ENCODE data around the gene JAG2. TPM values are rescaled to one million over a fixed set of nuclear protein-coding genes. Genes with fewer than 3 reads are reported as not detected.

JAG2 gene
- polyA plus RNA-seq, 1 experiment: 0.22 TPM

DNA sequence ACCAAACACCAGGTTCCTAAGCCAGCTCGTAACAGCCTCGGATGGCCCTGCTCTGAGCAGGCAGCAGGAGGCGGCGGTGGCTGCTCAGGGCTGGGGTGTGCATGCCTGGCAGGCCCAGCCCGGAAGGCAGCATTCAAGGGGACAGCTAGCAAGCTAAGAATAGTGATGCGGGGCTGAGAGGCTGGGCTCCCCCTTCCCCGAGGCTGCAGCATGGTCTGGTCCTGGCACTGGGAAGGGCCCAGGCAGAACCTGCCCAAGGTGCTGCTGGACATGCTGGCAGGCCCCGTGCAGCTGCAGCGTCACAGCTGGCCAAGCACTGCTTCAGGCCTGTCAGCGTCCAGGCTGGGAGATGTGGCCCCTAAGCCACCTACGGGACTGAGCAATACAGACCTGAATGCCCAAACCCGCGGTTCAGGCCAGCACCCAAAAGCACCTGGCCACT is 38.9 kb upstream of the JAG2 start:
- no peak overlapping the region for H3K4me3 ChIP-seq (ENCODE audit: low read depth, low read length)
- DNase-seq (ENCODE audit: low read depth, low spot score): no peak
- CTCF ChIA-PET: interaction anchor here (0.7 to 1.5 kb wide), 2 partner anchors 55 to 144 kb away, joined by 3 to 5 read pairs; no protein-coding TSS in a partner anchor
- no peak overlapping the region for H3K27ac ChIP-seq (ENCODE audit: low read depth, low read length)
- TF ChIP-seq, protein P1, sequence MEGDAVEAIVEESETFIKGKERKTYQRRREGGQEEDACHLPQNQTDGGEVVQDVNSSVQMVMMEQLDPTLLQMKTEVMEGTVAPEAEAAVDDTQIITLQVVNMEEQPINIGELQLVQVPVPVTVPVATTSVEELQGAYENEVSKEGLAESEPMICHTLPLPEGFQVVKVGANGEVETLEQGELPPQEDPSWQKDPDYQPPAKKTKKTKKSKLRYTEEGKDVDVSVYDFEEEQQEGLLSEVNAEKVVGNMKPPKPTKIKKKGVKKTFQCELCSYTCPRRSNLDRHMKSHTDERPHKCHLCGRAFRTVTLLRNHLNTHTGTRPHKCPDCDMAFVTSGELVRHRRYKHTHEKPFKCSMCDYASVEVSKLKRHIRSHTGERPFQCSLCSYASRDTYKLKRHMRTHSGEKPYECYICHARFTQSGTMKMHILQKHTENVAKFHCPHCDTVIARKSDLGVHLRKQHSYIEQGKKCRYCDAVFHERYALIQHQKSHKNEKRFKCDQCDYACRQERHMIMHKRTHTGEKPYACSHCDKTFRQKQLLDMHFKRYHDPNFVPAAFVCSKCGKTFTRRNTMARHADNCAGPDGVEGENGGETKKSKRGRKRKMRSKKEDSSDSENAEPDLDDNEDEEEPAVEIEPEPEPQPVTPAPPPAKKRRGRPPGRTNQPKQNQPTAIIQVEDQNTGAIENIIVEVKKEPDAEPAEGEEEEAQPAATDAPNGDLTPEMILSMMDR (IDR thresholded peaks at IDR 0.05; ENCODE audit: low read depth, low read length): no peak
- POLR2A ChIA-PET: interaction anchor here (0.8 kb wide), 1 partner anchor 93 kb away, joined by 9 read pairs; the partner anchor contains the start of gene BRF1
- no peaks in the 10 kb centered on the region for H3K27me3 ChIP-seq (ENCODE audit: control insufficient read depth, insufficient read depth, low read length)
- no peaks in the 10 kb centered on the region for H3K9me3 ChIP-seq (ENCODE audit: control insufficient read depth, insufficient read depth, low read length)

DNA sequence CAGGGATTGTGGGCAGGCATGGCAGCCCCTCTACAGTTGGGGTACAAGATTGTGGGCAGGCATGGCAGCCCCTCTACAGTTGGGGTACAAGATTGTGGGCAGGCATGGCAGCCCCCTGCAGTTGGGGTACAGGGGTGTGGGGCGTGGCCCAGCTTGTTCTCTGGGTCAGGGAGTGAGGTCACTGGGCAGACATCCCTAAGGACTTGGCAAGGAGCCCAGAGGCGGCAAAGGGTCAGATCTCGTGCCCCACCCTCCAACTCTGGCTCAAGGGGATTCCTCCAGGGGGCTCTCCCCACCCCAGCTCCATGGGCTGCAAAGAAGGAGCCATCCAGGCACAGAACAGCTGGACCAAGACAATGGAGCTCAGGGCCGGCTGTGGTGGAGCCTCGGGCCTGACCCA is 38.3 kb upstream of the JAG2 start:
- Histone ChIP-seq H3K9me3 (ENCODE audit: control insufficient read depth, insufficient read depth, low read length) (no peaks in the 10 kb centered on the region; the same call in 1 of the 2 replicates), H3K27me3 (ENCODE audit: control insufficient read depth, insufficient read depth, low read length) (no peaks in the 10 kb centered on the region), H3K27ac (ENCODE audit: low read depth, low read length) (no peak overlapping the region), H3K4me3 (ENCODE audit: low read depth, low read length) (no peak overlapping the region)
- DNase-seq (ENCODE audit: low read depth, low spot score): no peak
- TF ChIP-seq, protein P1 (IDR thresholded peaks at IDR 0.05; ENCODE audit: low read depth, low read length): no peak
- CTCF ChIA-PET: interaction anchor here (0.7 to 1.5 kb wide), 2 partner anchors 54 to 145 kb away, joined by 3 to 5 read pairs; no protein-coding TSS in a partner anchor
- POLR2A ChIA-PET: interaction anchor here (0.8 kb wide), 1 partner anchor 94 kb away, joined by 9 read pairs; the partner anchor contains the start of gene BRF1

DNA sequence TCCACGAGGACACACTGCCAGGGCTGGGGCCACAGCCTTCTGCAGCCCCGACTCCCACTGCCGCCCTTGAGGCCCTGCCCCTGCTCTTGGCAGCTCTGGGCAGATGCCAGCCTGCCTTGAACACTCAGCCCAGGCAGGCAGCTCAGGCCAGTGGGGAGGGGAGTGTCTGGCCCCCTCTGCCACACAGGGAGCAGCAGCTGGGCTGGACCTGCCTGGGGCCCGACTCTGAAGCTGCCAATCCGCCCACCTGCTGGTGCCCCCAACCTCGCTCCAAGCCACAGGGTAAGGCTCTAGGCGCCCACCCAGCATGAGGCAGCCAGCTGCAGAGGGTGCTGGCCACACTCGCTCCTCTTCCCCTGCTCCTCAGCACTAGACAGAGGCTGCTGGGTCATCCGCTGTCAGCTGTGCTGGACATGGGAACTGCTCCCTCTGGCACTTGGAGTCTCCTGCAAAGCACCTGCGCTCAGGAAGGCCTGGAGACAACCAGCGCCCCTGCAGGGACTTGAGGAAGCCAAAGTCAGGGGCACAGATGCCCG is 37.2 kb upstream of the JAG2 start:
- TF ChIP-seq, protein P1 (IDR thresholded peaks at IDR 0.05; ENCODE audit: low read depth, low read length): no peak
- no peak for DNase-seq (ENCODE audit: low read depth, low spot score)
- ChIA-PET POLR2A (no interaction called here), CTCF (no interaction called here)
- Histone ChIP-seq H3K27ac (ENCODE audit: low read depth, low read length) (no peak overlapping the region), H3K27me3 (ENCODE audit: control insufficient read depth, insufficient read depth, low read length) (no peaks in the 10 kb centered on the region), H3K4me3 (ENCODE audit: low read depth, low read length) (no peak overlapping the region), H3K9me3 (ENCODE audit: control insufficient read depth, insufficient read depth, low read length) (no peaks in the 10 kb centered on the region; the same call in 1 of the 2 replicates)

DNA sequence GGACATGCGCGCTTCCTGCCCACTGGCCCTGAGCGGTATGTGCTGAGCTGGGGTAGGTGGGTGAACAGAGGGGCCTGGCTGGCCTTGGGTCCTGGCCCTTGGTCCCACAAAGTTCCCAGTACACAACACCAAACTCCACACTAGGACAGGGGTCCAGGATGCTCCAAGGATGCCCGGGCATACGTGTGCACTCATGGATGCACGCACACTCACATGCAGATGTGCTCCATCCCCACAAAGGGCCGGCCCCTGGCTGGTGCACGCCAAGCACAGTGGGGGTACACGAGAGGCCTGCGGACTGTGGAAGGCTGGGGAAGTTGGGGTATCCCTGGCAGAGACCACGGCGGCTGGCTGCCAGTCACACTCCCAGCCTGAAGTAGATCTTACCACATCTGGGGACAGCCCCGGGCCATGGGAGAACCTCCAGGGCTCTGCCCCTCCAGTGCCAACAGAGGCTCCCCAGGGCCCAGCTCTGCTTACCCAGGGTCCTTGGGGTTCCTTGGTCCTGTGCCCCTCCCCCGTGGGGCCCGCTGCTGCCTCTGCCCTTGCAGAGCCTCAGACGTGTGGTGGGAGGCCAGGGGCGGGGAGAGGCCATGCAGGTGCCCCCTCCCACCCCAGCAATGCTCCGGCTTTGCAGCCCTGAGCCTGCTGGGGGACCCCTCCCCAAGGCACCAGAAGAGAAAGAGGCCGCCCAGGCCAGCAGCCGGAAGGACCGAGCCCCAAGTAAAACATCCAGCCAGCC is 36.5 kb upstream of the JAG2 start:
- no peaks in the 10 kb centered on the region; the same call in 1 of the 2 replicates for H3K9me3 ChIP-seq (ENCODE audit: control insufficient read depth, insufficient read depth, low read length)
- no peak overlapping the region for H3K27ac ChIP-seq (ENCODE audit: low read depth, low read length)
- CTCF ChIA-PET: no interaction called here
- DNase-seq (ENCODE audit: low read depth, low spot score): no peak
- no peaks in the 10 kb centered on the region for H3K27me3 ChIP-seq (ENCODE audit: control insufficient read depth, insufficient read depth, low read length)
- H3K4me3 ChIP-seq (ENCODE audit: low read depth, low read length): no peak overlapping the region
- TF ChIP-seq, protein P1 (IDR thresholded peaks at IDR 0.05; ENCODE audit: low read depth, low read length): no peak
- POLR2A ChIA-PET: no interaction called here
